C4-2B (cell line): ENCODE data around the gene SETD1B.
"Not testable (repeated sequence)": the region's sequence is repeated elsewhere in the genome, so short reads cannot be mapped to it uniquely, and the experiment has no call there.

Experiments
- ZFX ChIP-seq: fragments of 450-650 bp; IDR thresholded peaks from 2 replicates; pipeline ENCODE4 v1.6.1; 2017
- TF ChIP-seq, protein P1 (sequence below): fragments of 450-650 bp; conservative IDR thresholded peaks from 2 replicates; pipeline ENCODE4 v1.5.1; 2017; ENCODE audit warnings: mild to moderate bottlenecking

DNA sequence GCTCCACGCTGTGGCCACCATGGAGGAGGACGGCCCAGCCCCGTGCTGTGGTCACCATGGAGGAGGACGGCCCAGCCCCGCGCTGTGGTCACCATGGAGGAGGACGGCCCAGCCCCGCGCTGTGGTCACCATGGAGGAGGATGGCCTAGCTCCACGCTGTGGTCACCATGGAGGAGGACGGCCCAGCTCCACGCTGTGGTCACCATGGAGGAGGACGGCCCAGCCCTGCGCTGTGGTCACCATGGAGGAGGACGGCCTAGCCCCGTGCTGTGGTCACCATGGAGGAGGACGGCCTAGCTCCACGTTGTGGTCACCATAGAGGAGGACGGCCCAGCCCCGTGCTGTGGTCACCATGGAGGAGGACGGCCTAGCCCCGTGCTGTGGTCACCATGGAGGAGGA, 45.3 kb upstream of the SETD1B start:
- TF ChIP-seq, protein P1, sequence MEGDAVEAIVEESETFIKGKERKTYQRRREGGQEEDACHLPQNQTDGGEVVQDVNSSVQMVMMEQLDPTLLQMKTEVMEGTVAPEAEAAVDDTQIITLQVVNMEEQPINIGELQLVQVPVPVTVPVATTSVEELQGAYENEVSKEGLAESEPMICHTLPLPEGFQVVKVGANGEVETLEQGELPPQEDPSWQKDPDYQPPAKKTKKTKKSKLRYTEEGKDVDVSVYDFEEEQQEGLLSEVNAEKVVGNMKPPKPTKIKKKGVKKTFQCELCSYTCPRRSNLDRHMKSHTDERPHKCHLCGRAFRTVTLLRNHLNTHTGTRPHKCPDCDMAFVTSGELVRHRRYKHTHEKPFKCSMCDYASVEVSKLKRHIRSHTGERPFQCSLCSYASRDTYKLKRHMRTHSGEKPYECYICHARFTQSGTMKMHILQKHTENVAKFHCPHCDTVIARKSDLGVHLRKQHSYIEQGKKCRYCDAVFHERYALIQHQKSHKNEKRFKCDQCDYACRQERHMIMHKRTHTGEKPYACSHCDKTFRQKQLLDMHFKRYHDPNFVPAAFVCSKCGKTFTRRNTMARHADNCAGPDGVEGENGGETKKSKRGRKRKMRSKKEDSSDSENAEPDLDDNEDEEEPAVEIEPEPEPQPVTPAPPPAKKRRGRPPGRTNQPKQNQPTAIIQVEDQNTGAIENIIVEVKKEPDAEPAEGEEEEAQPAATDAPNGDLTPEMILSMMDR: not testable (repeated sequence)
- not testable (repeated sequence) for TF ChIP-seq ZFX
